HG02759 (cell line): ENCODE results near the gene NAT10.
"Not testable (repeated sequence)": the region's sequence is repeated elsewhere in the genome, so short reads cannot be mapped to it uniquely, and the experiment has no call there.

ENCODE experiments used
- ATAC-seq: cut with Tn5 transposase; IDR thresholded peaks from one replicate; pipeline ENCODE4 v1.9.1; 2021; ENCODE audit warnings: mild to moderate bottlenecking, moderate library complexity; ENCODE audit not compliant: unreplicated experiment

NAT10 gene

GRCh38 chr11:34105079-34105956, at the start of gene NAT10:
Gene NAT10 (plus strand): TSS chr11:34105629. CDS start chr11:34108226, 2,597 bp downstream.
- peak; percentile 94 for ATAC-seq

- ATAC-seq = no peak
Observed at GRCh38 chr11:34056672-34057071, 48.8 kb upstream of the NAT10 start.

GRCh38 chr11:34063061-34063795, 42.2 kb upstream of the NAT10 start:
- no peak for ATAC-seq

GRCh38 chr11:34064291-34064690, 41.1 kb upstream of the NAT10 start:
- no peak for ATAC-seq

GRCh38 chr11:34065505-34066203, 39.8 kb upstream of the NAT10 start:
- ATAC-seq = no peak

- not testable (repeated sequence) for ATAC-seq
Observed at GRCh38 chr11:34066766-34067165, 38.7 kb upstream of the NAT10 start.

- no peak for ATAC-seq
Observed at GRCh38 chr11:34067383-34068065, 37.9 kb upstream of the NAT10 start.

- ATAC-seq = no peak
Observed at GRCh38 chr11:34068111-34068510, 37.3 kb upstream of the NAT10 start.

- ATAC-seq = not testable (repeated sequence)
Observed at GRCh38 chr11:34071306-34071705, 34.1 kb upstream of the NAT10 start.

- no peak for ATAC-seq
Observed at GRCh38 chr11:34072041-34072440, 33.4 kb upstream of the NAT10 start.

- no peak for ATAC-seq
Observed at GRCh38 chr11:34072832-34073231, 32.6 kb upstream of the NAT10 start.

- ATAC-seq = no peak
Observed at GRCh38 chr11:34074391-34074790, 31.0 kb upstream of the NAT10 start.

- no peak for ATAC-seq
Observed at GRCh38 chr11:34075178-34075820, 30.1 kb upstream of the NAT10 start.

- no peak for ATAC-seq
Observed at GRCh38 chr11:34080609-34081008, 24.8 kb upstream of the NAT10 start.

- ATAC-seq = no peak
Observed at GRCh38 chr11:34084637-34085036, 20.8 kb upstream of the NAT10 start.

GRCh38 chr11:34086554-34087283, 18.7 kb upstream of the NAT10 start:
- no peak for ATAC-seq

- no peak for ATAC-seq
Observed at GRCh38 chr11:34091825-34092224, 13.6 kb upstream of the NAT10 start.

GRCh38 chr11:34094900-34095299, 10.5 kb upstream of the NAT10 start:
- ATAC-seq = not testable (repeated sequence)

GRCh38 chr11:34098813-34099212, 6.6 kb upstream of the NAT10 start:
- ATAC-seq = no peak

GRCh38 chr11:34104680-34105078, 750 bp upstream of the NAT10 start:
- ATAC-seq = no peak
